CD4-positive, alpha-beta T cell treated with Interleukin-15 for 4 hours (primary cell): ENCODE measurements around the gene UST.
A peak's percentile ranks its signal among the peaks of the same experiment; 100 is the strongest.
"Not testable (repeated sequence)": the region's sequence is repeated elsewhere in the genome, so short reads cannot be mapped to it uniquely, and the experiment has no call there.

Experiments used
- DNase-seq: peaks from one replicate; pipeline ENCODE4 v3.0.0-alpha.2; 2020; ENCODE audit warnings: low spot score

UST gene

GRCh38 chr6:148736774-148737412 lies 9.9 kb upstream of the UST start:
- DNase-seq = no peak

GRCh38 chr6:148737806-148738205 lies 9.0 kb upstream of the UST start:
- no peak for DNase-seq

- no peak for DNase-seq
Observed at GRCh38 chr6:148738946-148739821, 7.6 kb upstream of the UST start.

GRCh38 chr6:148739822-148740128 lies 7.1 kb upstream of the UST start:
- DNase-seq = no peak

GRCh38 chr6:148743476-148743875 lies 3.4 kb upstream of the UST start:
- DNase-seq = no peak

GRCh38 chr6:148745926-148746325 lies 904 bp upstream of the UST start:
- DNase-seq = no peak

GRCh38 chr6:148747145-148747470 lies 278 bp downstream of the UST start:
- no peak for DNase-seq

GRCh38 chr6:148747471-148748165 lies 788 bp downstream of the UST start:
- peak; percentile 66 for DNase-seq

- no peak for DNase-seq
Observed at GRCh38 chr6:148749674-148750073, 2.8 kb downstream of the UST start.

- DNase-seq = no peak
Observed at GRCh38 chr6:148750838-148751792, 4.3 kb downstream of the UST start.

GRCh38 chr6:148751793-148752170 lies 5.0 kb downstream of the UST start:
- DNase-seq = no peak

- DNase-seq = not testable (repeated sequence)
Observed at GRCh38 chr6:148755379-148755778, 8.5 kb downstream of the UST start.

- DNase-seq = no peak
Observed at GRCh38 chr6:148757944-148758480, 11.2 kb downstream of the UST start.

- DNase-seq = peak; percentile 36
Observed at GRCh38 chr6:148758492-148758891, 11.7 kb downstream of the UST start.

- no peak for DNase-seq
Observed at GRCh38 chr6:148760258-148760534, 13.4 kb downstream of the UST start.

GRCh38 chr6:148760568-148761526 lies 14.0 kb downstream of the UST start:
- DNase-seq = peak; percentile 42

- DNase-seq = peak; percentile 54
Observed at GRCh38 chr6:148761527-148762011, 14.7 kb downstream of the UST start.

GRCh38 chr6:148762231-148762630 lies 15.4 kb downstream of the UST start:
- DNase-seq = no peak

- not testable (repeated sequence) for DNase-seq
Observed at GRCh38 chr6:148764259-148765020, 17.6 kb downstream of the UST start.
